GM03348 (cell line): ENCODE measurements around the gene TRIM8.

ENCODE experiments used
- DNase-seq: peaks from one replicate; pipeline ENCODE4 v3.0.0; 2012; ENCODE audit warnings: low spot score

Gene TRIM8

DNA sequence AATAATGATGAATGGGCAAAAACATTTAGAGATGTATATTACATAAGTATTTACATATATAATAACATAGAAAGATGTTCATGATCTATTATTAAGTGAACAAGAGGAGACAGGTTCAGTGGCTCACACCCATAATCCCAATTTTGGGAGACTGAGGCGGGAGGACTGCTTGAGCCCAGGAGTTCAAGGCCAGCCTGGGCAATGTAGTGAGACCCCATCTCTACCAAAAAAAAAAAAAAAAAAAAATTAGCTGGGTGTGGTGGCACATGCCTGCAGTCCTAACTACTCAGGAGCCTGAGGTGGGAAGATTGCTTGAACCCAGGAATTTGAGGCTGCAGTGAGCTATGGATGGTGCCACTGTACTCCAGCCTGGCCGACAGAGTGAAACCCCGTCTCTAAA is 57.5 kb downstream of the TRIM8 start:
- DNase-seq, result no peak

DNA sequence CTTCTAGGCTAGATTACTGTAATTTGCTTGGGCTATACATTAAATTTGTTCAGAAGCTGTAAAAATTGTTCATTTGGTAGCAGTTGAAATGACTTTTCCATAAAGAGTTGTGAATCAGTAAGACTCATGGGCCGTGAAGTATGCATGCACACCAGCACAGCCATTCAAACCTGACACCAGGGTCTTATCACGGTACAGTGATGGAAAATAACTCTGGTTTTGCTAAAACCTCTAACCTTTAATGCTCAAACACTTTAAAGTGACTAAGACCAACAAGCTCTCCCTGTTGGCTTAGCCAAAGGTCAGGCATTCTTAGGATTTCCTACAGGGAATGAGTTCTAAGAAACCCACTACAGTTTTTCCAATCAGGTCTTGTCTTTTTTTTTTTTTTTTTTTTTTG is 58.5 kb downstream of the TRIM8 start:
- no peak for DNase-seq

DNA sequence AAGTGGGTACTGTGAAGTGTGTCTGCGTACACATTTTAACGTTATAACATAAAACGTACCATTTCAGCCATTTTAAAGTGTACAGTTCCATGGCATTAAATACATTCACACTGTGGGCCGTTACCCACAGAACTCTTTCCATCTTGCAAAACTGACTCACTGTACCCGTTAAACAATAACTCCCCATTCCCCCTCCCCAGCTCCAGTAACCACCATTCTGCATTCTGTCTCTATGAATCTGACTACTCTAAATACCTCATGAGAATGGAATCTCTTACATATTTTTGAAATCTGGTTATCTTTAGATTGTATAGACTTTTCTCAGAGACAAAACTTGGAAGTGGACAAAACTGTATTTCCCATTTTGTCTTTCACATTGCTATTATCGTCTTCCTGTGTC is 60.6 kb downstream of the TRIM8 start:
- DNase-seq, result peak; percentile 15

DNA sequence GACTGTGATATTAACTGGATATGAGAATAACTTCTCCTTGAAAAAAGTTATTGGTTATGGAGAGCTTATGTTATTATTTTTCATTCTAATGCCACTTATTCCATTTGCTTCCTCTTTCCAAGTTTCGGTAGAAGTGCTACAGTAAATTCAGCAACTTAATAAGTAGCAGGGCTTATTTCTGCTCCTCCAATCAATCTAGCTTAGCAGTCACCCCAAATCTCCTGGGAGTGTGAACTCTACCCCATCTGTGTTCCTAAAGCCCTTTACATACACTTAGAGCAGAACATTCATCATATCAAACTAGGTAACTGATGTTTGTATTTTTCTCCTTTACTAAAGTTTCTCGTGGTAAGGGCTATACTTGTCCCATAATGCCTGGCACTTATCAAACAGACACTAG is 61.3 kb downstream of the TRIM8 start:
- DNase-seq, result no peak
